IMR-90 (cell line): ENCODE results near the gene PROM2. TPM values are rescaled to one million over a fixed set of nuclear protein-coding genes. Genes with fewer than 3 reads are reported as not detected.

Experiments used
- ATAC-seq: fragments of 200-7000 bp; cut with Tn5 transposase; 2 replicates; pipeline ENCODE4 v1.9.1; 2020; ENCODE audit warnings: low read depth, mild to moderate bottlenecking, moderate library complexity
- BruUV-seq: library from RNA; stranded (reverse); fragments of 400-500 nt; replicated peaks from 2 replicates; lab custom pipeline; 2021; lab: Mats Ljungman, UMichigan
- CTCF ChIA-PET: fragments of 300-600 bp; formaldehyde crosslinking; extraction: SDS; loops from one replicate; lab custom pipeline; 2021; ENCODE audit warnings: antibody characterized with exemption; lab: Yijun Ruan, JAX
- POLR2A ChIA-PET: fragments of 300-600 bp; sonication (Branson Sonifier 250); formaldehyde crosslinking; loops from one replicate; lab custom pipeline; 2022; ENCODE audit warnings: antibody characterized with exemption; ENCODE audit not compliant: unreplicated experiment; lab: Charles Lee
- DNase-seq: peaks from one replicate; pipeline ENCODE4 v3.0.0; 2013
- H2AFZ ChIP-seq: replicated peaks from 2 replicates; pipeline ENCODE3; 2013; ENCODE audit warnings: low read length, mild to moderate bottlenecking; ENCODE audit not compliant: poor library complexity
- H2AK5ac ChIP-seq: 2 replicates; pipeline ENCODE4 v1.6.1; 2013; ENCODE audit warnings: low read depth, low read length, inconsistent platforms
- H2AK9ac ChIP-seq: replicated peaks from 2 replicates; pipeline ENCODE3; 2013; ENCODE audit warnings: mild to moderate bottlenecking, low read depth, low read length, moderate library complexity; ENCODE audit not compliant: poor library complexity
- H2BK120ac ChIP-seq: 2 replicates; pipeline ENCODE4 v1.6.1; 2013; ENCODE audit warnings: low read depth, low read length, inconsistent platforms
- H2BK15ac ChIP-seq: 3 replicates; pipeline ENCODE4 v1.6.1; 2013; ENCODE audit warnings: low read depth, low read length, inconsistent platforms
- H2BK20ac ChIP-seq: 2 replicates; pipeline ENCODE4 v1.6.1; 2013; ENCODE audit warnings: low read depth, mild to moderate bottlenecking, inconsistent platforms, low read length, moderate library complexity
- H2BK5ac ChIP-seq: 2 replicates; pipeline ENCODE4 v1.6.1; 2013; ENCODE audit warnings: mild to moderate bottlenecking, low read depth, low read length, inconsistent platforms; ENCODE audit not compliant: poor library complexity, severe bottlenecking
- H3K14ac ChIP-seq: replicated peaks from 2 replicates; pipeline ENCODE4 v1.6.1; 2013; ENCODE audit warnings: low read depth, low read length, inconsistent platforms
- H3K18ac ChIP-seq: 2 replicates; pipeline ENCODE4 v1.6.1; 2013; ENCODE audit warnings: low read depth, low read length, control low read depth
- H3K23ac ChIP-seq: 2 replicates; pipeline ENCODE4 v1.6.1; 2013; ENCODE audit warnings: low read depth, low read length, inconsistent platforms
- H3K27ac ChIP-seq: 2 replicates; pipeline ENCODE4 v1.5.1; 2013; ENCODE audit warnings: mild to moderate bottlenecking, control low read depth, low read length; ENCODE audit not compliant: insufficient read depth
- H3K27me3 ChIP-seq: 2 replicates; pipeline ENCODE4 v1.6.1; 2013; ENCODE audit warnings: low read length; ENCODE audit not compliant: control insufficient read depth, insufficient read depth
- H3K36me3 ChIP-seq: 2 replicates; pipeline ENCODE4 v1.6.1; 2013; ENCODE audit warnings: low read length, mixed read lengths; ENCODE audit not compliant: control insufficient read depth, insufficient read depth
- H3K4ac ChIP-seq: 2 replicates; pipeline ENCODE4 v1.6.1; 2013; ENCODE audit warnings: low read depth, low read length, inconsistent platforms
- H3K4me1 ChIP-seq: 2 replicates; pipeline ENCODE4 v1.6.1; 2013; ENCODE audit warnings: low read length, mixed read lengths; ENCODE audit not compliant: control insufficient read depth, insufficient read depth
- H3K4me2 ChIP-seq: 2 replicates; pipeline ENCODE4 v1.6.1; 2013; ENCODE audit warnings: low read depth, mild to moderate bottlenecking, control low read depth, low read length, moderate library complexity
- H3K4me3 ChIP-seq: 2 replicates; pipeline ENCODE4 v1.5.1; 2013; ENCODE audit warnings: low read depth, mild to moderate bottlenecking, control low read depth, low read length, moderate library complexity; ENCODE audit not compliant: insufficient read depth
- H3K56ac ChIP-seq: 2 replicates; pipeline ENCODE4 v1.6.1; 2013; ENCODE audit warnings: low read length, inconsistent platforms; ENCODE audit not compliant: insufficient read depth; ENCODE audit errors: extremely low read depth
- H3K79me1 ChIP-seq, 2 experiments: 2 replicates each; pipeline ENCODE4 v1.6.1; 2013; ENCODE audit warnings: low read length in 2 of 2, inconsistent platforms in 1 of 2, low read depth in 1 of 2
- H3K9ac ChIP-seq: 2 replicates; pipeline ENCODE4 v1.6.1; 2013; ENCODE audit warnings: low read depth, low read length, control low read depth
- H3K9me1 ChIP-seq: 2 replicates; pipeline ENCODE4 v1.6.1; 2013; ENCODE audit warnings: low read length, inconsistent platforms; ENCODE audit not compliant: insufficient read depth
- H3K9me3 ChIP-seq: 2 replicates; pipeline ENCODE4 v1.6.1; 2013; ENCODE audit warnings: low read length; ENCODE audit not compliant: control insufficient read depth, insufficient read depth
- H4K20me1 ChIP-seq: 2 replicates; pipeline ENCODE4 v1.6.1; 2013; ENCODE audit warnings: low read length, inconsistent platforms; ENCODE audit not compliant: insufficient read depth
- H4K5ac ChIP-seq: 2 replicates; pipeline ENCODE4 v1.6.1; 2013; ENCODE audit warnings: mild to moderate bottlenecking, low read depth, low read length, control low read depth
- H4K8ac ChIP-seq, 2 experiments: 2 replicates each; pipeline ENCODE4 v1.6.1; 2013; ENCODE audit warnings: low read depth in 2 of 2, low read length in 2 of 2, control low read depth in 1 of 2, inconsistent platforms in 1 of 2
- H4K91ac ChIP-seq: 2 replicates; pipeline ENCODE4 v1.6.1; 2013; ENCODE audit warnings: low read depth, low read length, inconsistent platforms; ENCODE audit not compliant: insufficient read depth
- BHLHE40 ChIP-seq: fragments of 150-350 bp; IDR thresholded peaks from 2 replicates; pipeline ENCODE4 v1.6.1; 2016; ENCODE audit warnings: mild to moderate bottlenecking, low read depth, low read length
- CHD1 ChIP-seq: IDR thresholded peaks from 2 replicates; pipeline ENCODE4 v1.6.1; 2012; ENCODE audit warnings: low read depth, low read length, improper control_type of control experiment
- CTCF ChIP-seq: conservative IDR thresholded peaks from 2 replicates; pipeline ENCODE4 v1.5.1; 2012; ENCODE audit warnings: mild to moderate bottlenecking, low read depth, low read length, improper control_type of control experiment
- MAZ ChIP-seq: IDR thresholded peaks from 2 replicates; pipeline ENCODE4 v1.6.1; 2012; ENCODE audit warnings: low read depth, mild to moderate bottlenecking, low read length, improper control_type of control experiment, moderate library complexity, borderline replicate concordance
- MXI1 ChIP-seq: IDR thresholded peaks from 2 replicates; pipeline ENCODE4 v1.6.1; 2012; ENCODE audit warnings: low read depth, mild to moderate bottlenecking, low read length, moderate library complexity, borderline replicate concordance
- NFE2L2 ChIP-seq: fragments of 150-350 bp; IDR thresholded peaks from 2 replicates; pipeline ENCODE4 v1.6.1; 2016; ENCODE audit warnings: low read depth, mild to moderate bottlenecking, low read length
- POLR2A ChIP-seq: IDR thresholded peaks from 2 replicates; pipeline ENCODE4 v1.6.1; 2012; ENCODE audit warnings: mild to moderate bottlenecking, low read depth, low read length
- RAD21 ChIP-seq: IDR thresholded peaks from 2 replicates; pipeline ENCODE4 v1.6.1; 2012; ENCODE audit warnings: low read length, improper control_type of control experiment
- RFX5 ChIP-seq: IDR thresholded peaks from 2 replicates; pipeline ENCODE4 v1.8.0; 2012; ENCODE audit warnings: low read depth, mild to moderate bottlenecking, low read length, moderate library complexity
- SMC3 ChIP-seq: fragments of 150-350 bp; IDR thresholded peaks from 2 replicates; pipeline ENCODE4 v1.6.1; 2016; ENCODE audit warnings: low read depth, mild to moderate bottlenecking, antibody characterized with exemption, low read length, moderate library complexity
- WGBS, 2 experiments: methylation state at CpG; one replicate each; pipeline versions ENCODE4 v1.1.5 to v1.1.7; 2013; ENCODE audit warnings: missing lambda C conversion rate in 2 of 2; ENCODE audit not compliant: insufficient read length in 1 of 2; ENCODE audit errors: extremely low coverage in 2 of 2; 5-methylcytosine and 5-hydroxymethylcytosine counted together
- dilution Hi-C: fragments of 300-500 bp; cut with HindIII; formaldehyde crosslinking; loops from one replicate; pipeline ENCODE4 v1.14.3; 2018; ENCODE audit warnings: low sequenced_read_pairs; ENCODE audit not compliant: unreplicated experiment
- in situ Hi-C: fragments of 300-500 bp; cut with MboI; formaldehyde crosslinking; loops from 3 replicates; pipeline ENCODE4 v1.14.3; 2019; ENCODE audit warnings: low sequenced_read_pairs, inconsistent platforms, mixed read lengths
- intact Hi-C: fragments of 100-400 bp; cut with micrococcal nuclease; formaldehyde crosslinking; loops from 2 replicates; pipeline ENCODE4 v1.10.0; 2022
- polyA plus RNA-seq, 3 experiments: library from polyadenylated mRNA; depleted of rRNA; stranded (reverse); fragments of >200 nt; gene quantifications; 2 replicates each; pipeline ENCODE4 v1.2.3, GENCODE V29; 2012; ENCODE audit warnings: low replicate concordance in 1 of 3
- total RNA-seq: library from RNA; depleted of rRNA; stranded (reverse); fragments of >200 nt; gene quantifications from 2 replicates; pipeline ENCODE4 v1.2.3, GENCODE V29; 2012
- TF ChIP-seq, protein P1 (sequence below): fragments of 150-350 bp; IDR thresholded peaks from 2 replicates; pipeline ENCODE4 v1.6.1; 2016; ENCODE audit warnings: low read depth, mild to moderate bottlenecking, low read length, moderate library complexity, borderline replicate concordance

The PROM2 gene
- total and polyA plus RNA-seq, 2 of the 4 experiments (the other 2 are of a cell fraction) = 0.26 TPM; not detected in 1

DNA sequence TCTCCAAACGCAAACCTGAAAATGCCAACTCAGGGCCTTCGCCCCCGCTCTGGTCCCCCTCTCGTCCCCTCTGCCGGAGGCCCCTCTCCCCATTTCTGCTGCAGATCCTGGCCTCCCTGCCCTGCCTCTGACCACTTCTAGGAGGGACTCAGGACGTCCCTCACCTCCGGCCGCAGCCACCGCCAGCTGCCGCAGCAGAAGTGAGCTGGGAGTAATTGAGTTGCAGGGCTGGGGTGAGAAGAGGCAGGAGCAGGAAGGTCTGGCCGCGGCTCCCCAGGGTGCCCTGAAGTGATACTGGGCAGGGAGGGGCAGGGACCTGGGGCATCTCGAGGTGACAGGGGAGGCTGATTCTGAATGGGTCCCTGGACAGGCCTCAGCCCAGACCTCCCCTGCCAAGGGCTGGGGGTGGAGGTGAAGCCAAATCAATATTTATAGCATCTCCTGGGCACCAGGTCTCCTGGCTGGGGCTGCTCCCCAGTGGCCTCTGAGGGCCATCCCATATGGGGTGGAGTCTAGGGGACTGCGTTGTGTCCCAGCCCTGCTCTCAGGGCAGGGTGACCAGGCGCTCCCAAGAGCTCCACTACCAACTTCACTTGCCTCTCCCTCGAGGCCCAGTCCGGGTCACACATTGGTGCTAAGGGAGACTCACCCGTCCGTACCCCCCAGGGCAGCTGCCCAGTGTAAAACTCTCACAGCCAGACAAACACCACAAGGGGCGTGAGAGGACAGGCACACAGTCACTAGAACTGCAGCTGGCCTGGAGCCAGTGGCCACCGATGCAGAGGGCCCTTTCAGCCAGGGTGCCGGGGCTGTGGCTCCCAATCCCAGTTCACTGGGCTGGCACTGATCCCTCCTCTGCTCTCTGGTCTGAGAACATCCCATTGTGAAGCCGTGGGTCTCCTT, 55.9 kb downstream of the PROM2 start:
- CTCF ChIA-PET = no interaction called here
- Histone ChIP-seq H2AK9ac (peak overlapping the region; percentile 46), H4K91ac (no peak overlapping the region), H3K4me3 (no peak overlapping the region), H2BK20ac (no peak overlapping the region), H2AK5ac (no peak overlapping the region), H2AFZ (no peak overlapping the region), H3K79me1 (no peaks in the 10 kb centered on the region), H3K27me3 (no peaks in the 10 kb centered on the region), H4K5ac (no peak overlapping the region), H3K27ac (no peak overlapping the region), H2BK15ac (no peak overlapping the region), H4K8ac (no peak overlapping the region), H3K9ac (no peak overlapping the region), H3K14ac (no peak overlapping the region), H2BK120ac (no peak overlapping the region), H3K23ac (no peak overlapping the region), H3K4ac (no peak overlapping the region), H3K36me3 (no peaks in the 10 kb centered on the region), H3K4me2 (no peak overlapping the region), H4K20me1 (no peaks in the 10 kb centered on the region), H3K4me1 (peaks cover 14% of the 10 kb centered on the region), H3K18ac (no peak overlapping the region), H3K9me3 (no peaks in the 10 kb centered on the region), H2BK5ac (no peak overlapping the region), H3K56ac (no peak overlapping the region), H3K9me1 (peaks cover 3% of the 10 kb centered on the region; the same call in 1 of the 2 replicates)
- TF ChIP-seq RAD21 = no peak
- TF ChIP-seq SMC3 = no peak
- TF ChIP-seq CHD1 = no peak
- no peak for TF ChIP-seq RFX5
- no peak for TF ChIP-seq POLR2A
- TF ChIP-seq MAZ = no peak
- TF ChIP-seq NFE2L2 = no peak
- no peak for TF ChIP-seq BHLHE40
- TF ChIP-seq, protein P1, sequence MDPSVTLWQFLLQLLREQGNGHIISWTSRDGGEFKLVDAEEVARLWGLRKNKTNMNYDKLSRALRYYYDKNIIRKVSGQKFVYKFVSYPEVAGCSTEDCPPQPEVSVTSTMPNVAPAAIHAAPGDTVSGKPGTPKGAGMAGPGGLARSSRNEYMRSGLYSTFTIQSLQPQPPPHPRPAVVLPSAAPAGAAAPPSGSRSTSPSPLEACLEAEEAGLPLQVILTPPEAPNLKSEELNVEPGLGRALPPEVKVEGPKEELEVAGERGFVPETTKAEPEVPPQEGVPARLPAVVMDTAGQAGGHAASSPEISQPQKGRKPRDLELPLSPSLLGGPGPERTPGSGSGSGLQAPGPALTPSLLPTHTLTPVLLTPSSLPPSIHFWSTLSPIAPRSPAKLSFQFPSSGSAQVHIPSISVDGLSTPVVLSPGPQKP = no peak
- TF ChIP-seq MXI1 = no peak
- no peak for TF ChIP-seq CTCF
- no peak for DNase-seq
- in situ Hi-C loops = no loop called here
- BruUV-seq = no TSS peak
- no peak for ATAC-seq
- 80% methylated on average over 4 of the region's 23 CpGs; no CpG with 5 or more reads in 1 of the 2 experiments for WGBS, 2 experiments
- dilution Hi-C loops = no loop called here
- intact Hi-C loops = no loop called here
- POLR2A ChIA-PET = no interaction called here
